Pons (tissue), 1 donor: Measurements from ENCODE around the gene MAS1.

Experiments used
- DNase-seq: peaks from one replicate; pipeline ENCODE4 v3.0.0-alpha.2; 2016; ENCODE audit warnings: low spot score

The MAS1 gene

GRCh38 chr6:159880412-159880975 is 10.3 kb upstream of the MAS1 start:
- no peak for DNase-seq

- no peak for DNase-seq
Measured at GRCh38 chr6:159884720-159885119, 6.1 kb upstream of the MAS1 start.

GRCh38 chr6:159886270-159886669 is 4.5 kb upstream of the MAS1 start:
- DNase-seq: no peak

GRCh38 chr6:159887146-159887545 is 3.6 kb upstream of the MAS1 start:
- DNase-seq: no peak

GRCh38 chr6:159887761-159888160 is 3.0 kb upstream of the MAS1 start:
- no peak for DNase-seq

GRCh38 chr6:159890201-159890600 is 587 bp upstream of the MAS1 start:
- no peak for DNase-seq

GRCh38 chr6:159892053-159892452 is 1.3 kb downstream of the MAS1 start:
- no peak for DNase-seq

- DNase-seq: no peak
Measured at GRCh38 chr6:159893064-159893463, 2.3 kb downstream of the MAS1 start.

- no peak for DNase-seq
Measured at GRCh38 chr6:159894991-159895390, 4.2 kb downstream of the MAS1 start.

- no peak for DNase-seq
Measured at GRCh38 chr6:159897603-159898002, 6.8 kb downstream of the MAS1 start.

- no peak for DNase-seq
Measured at GRCh38 chr6:159898519-159898918, 7.7 kb downstream of the MAS1 start.

GRCh38 chr6:159899994-159900745 is 9.4 kb downstream of the MAS1 start:
- no peak for DNase-seq

- DNase-seq: no peak
Measured at GRCh38 chr6:159902620-159903019, 11.8 kb downstream of the MAS1 start.

- no peak for DNase-seq
Measured at GRCh38 chr6:159904497-159904911, 13.7 kb downstream of the MAS1 start.

GRCh38 chr6:159906400-159906799 is 15.6 kb downstream of the MAS1 start:
- DNase-seq: no peak

GRCh38 chr6:159908535-159908934 is 17.7 kb downstream of the MAS1 start:
- no peak for DNase-seq

- no peak for DNase-seq
Measured at GRCh38 chr6:159908979-159909378, 18.2 kb downstream of the MAS1 start.

- DNase-seq: no peak
Measured at GRCh38 chr6:159910342-159910741, 19.6 kb downstream of the MAS1 start.

- no peak for DNase-seq
Measured at GRCh38 chr6:159913375-159913774, 22.6 kb downstream of the MAS1 start.

GRCh38 chr6:159913862-159914564 is 23.2 kb downstream of the MAS1 start:
- DNase-seq: no peak

- no peak for DNase-seq
Measured at GRCh38 chr6:159914565-159914923, 23.8 kb downstream of the MAS1 start.

- DNase-seq: no peak
Measured at GRCh38 chr6:159915397-159915796, 24.6 kb downstream of the MAS1 start.

- DNase-seq: no peak
Measured at GRCh38 chr6:159916237-159916636, 25.4 kb downstream of the MAS1 start.
